ENCODE data around the gene MAGEA8.
"Not testable (repeated sequence)": the region's sequence is repeated elsewhere in the genome, so short reads cannot be mapped to it uniquely, and the experiment has no call there.

MAGEA8 gene

GRCh38 chrX:149858592-149858991, 22.4 kb upstream of the MAGEA8 start:
- Histone ChIP-seq H3K4me1 (ENCODE audit: control insufficient read depth, low read depth, low read length) (no peaks in the 10 kb centered on the region), H3K4me3 (ENCODE audit: low read length) (no peak overlapping the region), H3K27me3 (ENCODE audit: control insufficient read depth, insufficient read depth, low read length) (no peaks in the 10 kb centered on the region), H3K27ac (ENCODE audit: low read length) (no peak overlapping the region), H3K36me3 (ENCODE audit: control insufficient read depth, low read depth, low read length) (no peaks in the 10 kb centered on the region), H3K9ac (ENCODE audit: low read length) (no peak overlapping the region), H3K9me3 (ENCODE audit: control insufficient read depth, low read depth, low read length) (peaks cover 26% of the 10 kb centered on the region)

- Histone ChIP-seq H3K9me3 (ENCODE audit: control insufficient read depth, low read depth, low read length) (peaks cover 22% of the 10 kb centered on the region), H3K27ac (ENCODE audit: low read length) (no peak overlapping the region), H3K36me3 (ENCODE audit: control insufficient read depth, low read depth, low read length) (no peaks in the 10 kb centered on the region), H3K4me3 (ENCODE audit: low read length) (no peak overlapping the region), H3K9ac (ENCODE audit: low read length) (no peak overlapping the region), H3K27me3 (ENCODE audit: control insufficient read depth, insufficient read depth, low read length) (no peaks in the 10 kb centered on the region), H3K4me1 (ENCODE audit: control insufficient read depth, low read depth, low read length) (no peaks in the 10 kb centered on the region)
These were observed 20.5 kb upstream of the MAGEA8 start for GRCh38 chrX:149860445-149860844.

GRCh38 chrX:149865390-149865789, 15.6 kb upstream of the MAGEA8 start:
- no peak overlapping the region for H3K9ac ChIP-seq (ENCODE audit: low read length)
- H3K4me3 ChIP-seq (ENCODE audit: low read length) = no peak overlapping the region
- no peaks in the 10 kb centered on the region for H3K4me1 ChIP-seq (ENCODE audit: control insufficient read depth, low read depth, low read length)
- peaks cover 24% of the 10 kb centered on the region for H3K9me3 ChIP-seq (ENCODE audit: control insufficient read depth, low read depth, low read length)
- H3K27ac ChIP-seq (ENCODE audit: low read length) = no peak overlapping the region
- H3K27me3 ChIP-seq (ENCODE audit: control insufficient read depth, insufficient read depth, low read length) = no peaks in the 10 kb centered on the region
- no peaks in the 10 kb centered on the region for H3K36me3 ChIP-seq (ENCODE audit: control insufficient read depth, low read depth, low read length)

GRCh38 chrX:149867488-149867887, 13.5 kb upstream of the MAGEA8 start:
- H3K4me1 ChIP-seq (ENCODE audit: control insufficient read depth, low read depth, low read length) = no peaks in the 10 kb centered on the region
- H3K9ac ChIP-seq (ENCODE audit: low read length) = no peak overlapping the region
- H3K36me3 ChIP-seq (ENCODE audit: control insufficient read depth, low read depth, low read length) = no peaks in the 10 kb centered on the region
- no peak overlapping the region for H3K27ac ChIP-seq (ENCODE audit: low read length)
- H3K9me3 ChIP-seq (ENCODE audit: control insufficient read depth, low read depth, low read length) = peaks cover 14% of the 10 kb centered on the region
- no peak overlapping the region for H3K4me3 ChIP-seq (ENCODE audit: low read length)
- H3K27me3 ChIP-seq (ENCODE audit: control insufficient read depth, insufficient read depth, low read length) = no peaks in the 10 kb centered on the region

- H3K27me3 ChIP-seq (ENCODE audit: control insufficient read depth, insufficient read depth, low read length) = no peaks in the 10 kb centered on the region
- H3K27ac ChIP-seq (ENCODE audit: low read length) = no peak overlapping the region
- no peaks in the 10 kb centered on the region for H3K36me3 ChIP-seq (ENCODE audit: control insufficient read depth, low read depth, low read length)
These were observed 10.1 kb upstream of the MAGEA8 start for GRCh38 chrX:149870840-149871239.

GRCh38 chrX:149871433-149871832, 9.6 kb upstream of the MAGEA8 start:
- Histone ChIP-seq H3K9me3 (ENCODE audit: control insufficient read depth, low read depth, low read length) (peaks cover 14% of the 10 kb centered on the region), H3K27ac (ENCODE audit: low read length) (no peak overlapping the region), H3K36me3 (ENCODE audit: control insufficient read depth, low read depth, low read length) (no peaks in the 10 kb centered on the region), H3K4me1 (ENCODE audit: control insufficient read depth, low read depth, low read length) (no peaks in the 10 kb centered on the region), H3K9ac (ENCODE audit: low read length) (no peak overlapping the region), H3K27me3 (ENCODE audit: control insufficient read depth, insufficient read depth, low read length) (no peaks in the 10 kb centered on the region), H3K4me3 (ENCODE audit: low read length) (no peak overlapping the region)

More at GRCh38 chrX:149870840-149871239, 10.1 kb upstream of the MAGEA8 start:
- Histone ChIP-seq H3K4me3 (ENCODE audit: low read length) (no peak overlapping the region), H3K4me1 (ENCODE audit: control insufficient read depth, low read depth, low read length) (no peaks in the 10 kb centered on the region), H3K9ac (ENCODE audit: low read length) (no peak overlapping the region), H3K9me3 (ENCODE audit: control insufficient read depth, low read depth, low read length) (peaks cover 18% of the 10 kb centered on the region)

- no peak overlapping the region for H3K4me3 ChIP-seq (ENCODE audit: low read length)
- H3K27ac ChIP-seq (ENCODE audit: low read length) = no peak overlapping the region
- H3K36me3 ChIP-seq (ENCODE audit: control insufficient read depth, low read depth, low read length) = no peaks in the 10 kb centered on the region
- H3K4me1 ChIP-seq (ENCODE audit: control insufficient read depth, low read depth, low read length) = no peaks in the 10 kb centered on the region
- H3K27me3 ChIP-seq (ENCODE audit: control insufficient read depth, insufficient read depth, low read length) = no peaks in the 10 kb centered on the region
- peaks cover 17% of the 10 kb centered on the region for H3K9me3 ChIP-seq (ENCODE audit: control insufficient read depth, low read depth, low read length)
- H3K9ac ChIP-seq (ENCODE audit: low read length) = no peak overlapping the region
These were observed 9.0 kb upstream of the MAGEA8 start for GRCh38 chrX:149871940-149872339.

GRCh38 chrX:149877157-149877556, 3.8 kb upstream of the MAGEA8 start:
- Histone ChIP-seq H3K27me3 (ENCODE audit: control insufficient read depth, insufficient read depth, low read length) (no peaks in the 10 kb centered on the region), H3K9ac (ENCODE audit: low read length) (no peak overlapping the region), H3K4me3 (ENCODE audit: low read length) (no peak overlapping the region), H3K4me1 (ENCODE audit: control insufficient read depth, low read depth, low read length) (no peaks in the 10 kb centered on the region), H3K36me3 (ENCODE audit: control insufficient read depth, low read depth, low read length) (no peaks in the 10 kb centered on the region), H3K9me3 (ENCODE audit: control insufficient read depth, low read depth, low read length) (peaks cover 17% of the 10 kb centered on the region), H3K27ac (ENCODE audit: low read length) (no peak overlapping the region)

GRCh38 chrX:149877636-149878035, 3.3 kb upstream of the MAGEA8 start:
- Histone ChIP-seq H3K27ac (ENCODE audit: low read length) (no peak overlapping the region), H3K4me3 (ENCODE audit: low read length) (no peak overlapping the region), H3K36me3 (ENCODE audit: control insufficient read depth, low read depth, low read length) (no peaks in the 10 kb centered on the region), H3K27me3 (ENCODE audit: control insufficient read depth, insufficient read depth, low read length) (no peaks in the 10 kb centered on the region), H3K9ac (ENCODE audit: low read length) (no peak overlapping the region), H3K4me1 (ENCODE audit: control insufficient read depth, low read depth, low read length) (no peaks in the 10 kb centered on the region), H3K9me3 (ENCODE audit: control insufficient read depth, low read depth, low read length) (peaks cover 17% of the 10 kb centered on the region)

GRCh38 chrX:149890828-149891227, 9.8 kb downstream of the MAGEA8 start:
- H3K36me3 ChIP-seq (ENCODE audit: control insufficient read depth, low read depth, low read length); H3K4me1 ChIP-seq (ENCODE audit: control insufficient read depth, low read depth, low read length): not testable (repeated sequence)

GRCh38 chrX:149898554-149898953, 17.6 kb downstream of the MAGEA8 start:
- H3K27me3 ChIP-seq (ENCODE audit: control insufficient read depth, insufficient read depth, low read length) = no peaks in the 10 kb centered on the region
- peaks cover 9% of the 10 kb centered on the region for H3K4me1 ChIP-seq (ENCODE audit: control insufficient read depth, low read depth, low read length)
- H3K9ac ChIP-seq (ENCODE audit: low read length) = no peak overlapping the region
- H3K9me3 ChIP-seq (ENCODE audit: control insufficient read depth, low read depth, low read length) = peaks cover 11% of the 10 kb centered on the region
- no peaks in the 10 kb centered on the region for H3K36me3 ChIP-seq (ENCODE audit: control insufficient read depth, low read depth, low read length)
- no peak overlapping the region for H3K4me3 ChIP-seq (ENCODE audit: low read length)
- H3K27ac ChIP-seq (ENCODE audit: low read length) = no peak overlapping the region

More at GRCh38 chrX:149890828-149891227, 9.8 kb downstream of the MAGEA8 start:
- not testable (repeated sequence) for H3K27ac ChIP-seq (ENCODE audit: low read length); H3K9ac ChIP-seq (ENCODE audit: low read length); H3K9me3 ChIP-seq (ENCODE audit: control insufficient read depth, low read depth, low read length); H3K4me3 ChIP-seq (ENCODE audit: low read length); H3K27me3 ChIP-seq (ENCODE audit: control insufficient read depth, insufficient read depth, low read length)

- peaks cover 10% of the 10 kb centered on the region for H3K4me1 ChIP-seq (ENCODE audit: control insufficient read depth, low read depth, low read length)
- peaks cover 12% of the 10 kb centered on the region for H3K9me3 ChIP-seq (ENCODE audit: control insufficient read depth, low read depth, low read length)
- no peaks in the 10 kb centered on the region for H3K27me3 ChIP-seq (ENCODE audit: control insufficient read depth, insufficient read depth, low read length)
- H3K9ac ChIP-seq (ENCODE audit: low read length) = no peak overlapping the region
- H3K4me3 ChIP-seq (ENCODE audit: low read length) = no peak overlapping the region
- no peaks in the 10 kb centered on the region for H3K36me3 ChIP-seq (ENCODE audit: control insufficient read depth, low read depth, low read length)
- no peak overlapping the region for H3K27ac ChIP-seq (ENCODE audit: low read length)
These were observed 23.1 kb downstream of the MAGEA8 start for GRCh38 chrX:149903889-149904748.
